ENCODE measurements around the gene HPCAL4. TPM values are rescaled to one million over a fixed set of nuclear protein-coding genes. Genes with fewer than 3 reads are reported as not detected.

The HPCAL4 gene
- total RNA-seq, 2 donors from 2014 or later, result 0.07 to 0.16 TPM

DNA sequence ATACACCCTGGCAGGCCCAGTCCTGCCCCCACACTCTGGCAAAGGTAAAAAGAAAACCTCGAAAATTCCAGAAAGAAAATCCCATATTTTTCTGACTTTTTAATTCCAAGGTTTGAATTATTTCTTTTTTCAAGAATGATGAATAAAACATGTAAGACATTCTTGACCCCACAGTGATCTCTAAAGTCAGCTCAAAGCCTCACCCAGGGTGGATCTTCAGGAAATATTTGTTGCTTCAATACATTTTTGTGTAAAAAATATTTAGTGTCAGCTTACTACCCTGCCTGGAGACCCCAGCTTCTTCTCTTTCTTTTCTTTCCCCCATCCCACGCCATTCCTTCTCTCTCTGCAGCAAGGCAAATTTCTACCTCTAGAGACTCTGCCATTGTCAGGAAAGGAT is 12.3 kb downstream of the HPCAL4 start:
- TF ChIP-seq, protein P1, sequence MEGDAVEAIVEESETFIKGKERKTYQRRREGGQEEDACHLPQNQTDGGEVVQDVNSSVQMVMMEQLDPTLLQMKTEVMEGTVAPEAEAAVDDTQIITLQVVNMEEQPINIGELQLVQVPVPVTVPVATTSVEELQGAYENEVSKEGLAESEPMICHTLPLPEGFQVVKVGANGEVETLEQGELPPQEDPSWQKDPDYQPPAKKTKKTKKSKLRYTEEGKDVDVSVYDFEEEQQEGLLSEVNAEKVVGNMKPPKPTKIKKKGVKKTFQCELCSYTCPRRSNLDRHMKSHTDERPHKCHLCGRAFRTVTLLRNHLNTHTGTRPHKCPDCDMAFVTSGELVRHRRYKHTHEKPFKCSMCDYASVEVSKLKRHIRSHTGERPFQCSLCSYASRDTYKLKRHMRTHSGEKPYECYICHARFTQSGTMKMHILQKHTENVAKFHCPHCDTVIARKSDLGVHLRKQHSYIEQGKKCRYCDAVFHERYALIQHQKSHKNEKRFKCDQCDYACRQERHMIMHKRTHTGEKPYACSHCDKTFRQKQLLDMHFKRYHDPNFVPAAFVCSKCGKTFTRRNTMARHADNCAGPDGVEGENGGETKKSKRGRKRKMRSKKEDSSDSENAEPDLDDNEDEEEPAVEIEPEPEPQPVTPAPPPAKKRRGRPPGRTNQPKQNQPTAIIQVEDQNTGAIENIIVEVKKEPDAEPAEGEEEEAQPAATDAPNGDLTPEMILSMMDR (IDR thresholded peaks at IDR 0.05), result no peak
- Histone ChIP-seq H3K4me3 (no peak overlapping the region), H3K9ac (ENCODE audit: low read depth in 2 of 2, low read length in 2 of 2) (no peak overlapping the region), H3K4me1 (no peaks in the 10 kb centered on the region), H3K27ac (no peak overlapping the region), H3K9me3 (no peaks in the 10 kb centered on the region), H3K36me3 (no peaks in the 10 kb centered on the region), H3K27me3 (peaks cover 4% of the 10 kb centered on the region)
- intact Hi-C loops (cut with DNase I), result no loop called here
- DNase-seq, result no peak

DNA sequence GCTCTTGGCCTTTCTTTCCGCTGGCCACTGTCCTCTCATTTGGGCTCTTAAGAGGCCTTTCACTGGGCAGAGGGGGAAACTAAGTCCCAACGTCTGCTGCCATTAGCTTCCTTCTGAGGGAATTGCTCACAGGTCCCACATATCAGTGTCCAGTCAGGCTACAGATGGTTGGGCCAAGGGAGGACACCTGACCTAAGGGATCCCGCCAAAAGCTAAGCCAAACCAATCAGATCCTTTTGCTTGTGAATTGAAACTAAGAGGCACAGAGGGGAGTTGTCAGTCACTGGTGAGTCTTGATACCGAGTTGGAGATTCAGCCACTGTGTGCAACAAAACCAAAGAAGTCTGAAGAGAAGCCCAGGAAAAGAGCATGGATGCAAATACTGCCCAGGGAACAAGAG is 13.6 kb downstream of the HPCAL4 start:
- Histone ChIP-seq H3K36me3 (no peaks in the 10 kb centered on the region), H3K9ac (ENCODE audit: low read depth in 2 of 2, low read length in 2 of 2) (no peak overlapping the region), H3K27me3 (peaks cover 2% of the 10 kb centered on the region), H3K4me1 (no peaks in the 10 kb centered on the region), H3K4me3 (no peak overlapping the region), H3K9me3 (no peaks in the 10 kb centered on the region), H3K27ac (no peak overlapping the region)
- no peak for DNase-seq
- TF ChIP-seq, protein P1 (IDR thresholded peaks at IDR 0.05), result no peak
- intact Hi-C loops (cut with DNase I), result no loop called here

DNA sequence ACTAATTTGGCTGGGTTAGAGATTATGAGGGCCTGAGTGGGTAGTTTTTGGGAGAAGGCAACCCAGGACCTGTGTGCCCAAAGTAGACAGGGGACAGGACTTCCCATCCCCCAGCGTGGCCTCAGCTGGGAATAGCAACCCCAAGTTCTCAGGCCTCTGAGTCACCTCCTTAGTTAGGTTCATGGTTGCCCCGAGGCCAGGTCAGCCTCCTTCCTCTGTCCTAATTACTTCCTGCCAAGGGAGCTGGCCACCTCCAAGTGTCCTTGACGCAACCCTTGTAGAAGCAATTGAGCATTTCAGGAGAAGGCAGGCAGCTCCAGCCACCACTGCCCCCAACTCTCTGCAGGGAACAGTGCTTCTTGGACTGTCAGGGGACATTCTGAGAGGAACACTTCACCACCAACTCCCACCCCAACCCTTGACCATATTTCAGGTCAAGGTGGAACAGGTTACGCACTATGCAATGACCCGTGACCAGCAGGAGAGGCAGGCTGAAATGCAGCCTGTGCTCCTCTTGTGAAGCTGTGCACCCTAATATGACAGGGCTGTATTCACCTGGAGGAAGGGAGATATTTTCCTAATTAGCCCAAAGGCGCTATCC is 14.2 kb downstream of the HPCAL4 start:
- intact Hi-C loops (cut with DNase I), result no loop called here

DNA sequence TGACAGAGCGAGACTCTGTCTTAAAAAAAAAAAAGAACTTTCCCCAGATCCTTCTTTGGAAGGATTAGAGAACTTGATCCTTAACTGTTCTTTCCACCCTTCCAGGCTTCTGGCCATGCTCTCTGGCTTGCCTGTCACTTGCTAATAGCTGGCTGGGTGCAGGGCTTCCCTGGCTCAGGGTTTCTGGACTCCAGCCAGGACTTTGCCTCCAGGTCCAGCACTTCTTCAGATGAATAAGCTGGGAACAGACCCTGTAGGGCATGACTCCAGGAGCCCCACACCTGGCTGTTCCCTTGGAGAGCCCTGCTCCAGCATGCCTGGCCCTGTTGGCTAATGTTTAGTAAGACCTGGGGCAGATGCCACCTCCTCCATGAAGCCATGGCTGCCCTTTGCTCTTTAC is 16.0 kb downstream of the HPCAL4 start:
- DNase-seq, result no peak

More for the DNA sequence above, 14.2 kb downstream of the HPCAL4 start:
- H3K27me3 ChIP-seq, result peaks cover 8% of the 10 kb centered on the region
- H3K27ac ChIP-seq, result no peak overlapping the region
- DNase-seq, result no peak
- TF ChIP-seq, protein P1 (IDR thresholded peaks at IDR 0.05), result no peak
- no peaks in the 10 kb centered on the region for H3K9me3 ChIP-seq
- no peak overlapping the region for H3K9ac ChIP-seq (ENCODE audit: low read depth in 2 of 2, low read length in 2 of 2)
- H3K36me3 ChIP-seq, result no peaks in the 10 kb centered on the region
- H3K4me3 ChIP-seq, result no peak overlapping the region
- H3K4me1 ChIP-seq, result no peaks in the 10 kb centered on the region

DNA sequence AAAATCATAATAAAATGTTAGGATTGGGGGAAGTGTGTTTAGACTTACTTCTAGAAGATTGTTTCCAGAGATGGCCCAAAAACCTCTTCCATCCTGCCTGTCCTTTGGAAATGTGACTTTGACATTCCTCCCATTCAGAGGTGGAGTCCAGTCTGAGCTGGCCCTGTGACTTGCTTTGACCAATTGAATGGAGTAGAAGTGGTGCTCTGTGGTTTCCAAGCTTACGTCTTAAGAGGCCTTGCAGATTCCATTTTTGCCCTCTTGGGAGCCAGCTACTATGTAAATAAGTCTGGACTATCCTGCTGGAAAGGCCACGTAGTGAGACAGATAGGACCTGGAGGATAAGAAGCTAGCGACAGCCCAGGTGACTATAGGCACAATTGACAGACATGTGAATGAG is 18.0 kb downstream of the HPCAL4 start:
- Histone ChIP-seq H3K4me1 (no peaks in the 10 kb centered on the region), H3K9ac (ENCODE audit: low read depth in 2 of 2, low read length in 2 of 2) (no peak overlapping the region), H3K9me3 (no peaks in the 10 kb centered on the region), H3K27me3 (peaks cover 23% of the 10 kb centered on the region), H3K27ac (no peak overlapping the region), H3K4me3 (no peak overlapping the region), H3K36me3 (no peaks in the 10 kb centered on the region)
- TF ChIP-seq, protein P1 (IDR thresholded peaks at IDR 0.05), result no peak
- no peak for DNase-seq
- intact Hi-C loops (cut with DNase I), result no loop called here

More for the DNA sequence above, 16.0 kb downstream of the HPCAL4 start:
- H3K9me3 ChIP-seq, result no peaks in the 10 kb centered on the region
- TF ChIP-seq, protein P1 (IDR thresholded peaks at IDR 0.05), result no peak
- intact Hi-C loops (cut with DNase I), result no loop called here
- H3K27ac ChIP-seq, result no peak overlapping the region
- H3K36me3 ChIP-seq, result no peaks in the 10 kb centered on the region
- peaks cover 23% of the 10 kb centered on the region for H3K27me3 ChIP-seq
- H3K4me1 ChIP-seq, result no peaks in the 10 kb centered on the region
- no peak overlapping the region for H3K9ac ChIP-seq (ENCODE audit: low read depth in 2 of 2, low read length in 2 of 2)
- H3K4me3 ChIP-seq, result no peak overlapping the region
